ENCODE results near the gene NUP210L. TPM values are rescaled to one million over a fixed set of nuclear protein-coding genes. Genes with fewer than 3 reads are reported as not detected.
"Not testable (repeated sequence)": the region's sequence is repeated elsewhere in the genome, so short reads cannot be mapped to it uniquely, and the experiment has no call there.

The NUP210L gene
- total RNA-seq, 1 donor from 2014 or later, result 0.15 TPM

DNA sequence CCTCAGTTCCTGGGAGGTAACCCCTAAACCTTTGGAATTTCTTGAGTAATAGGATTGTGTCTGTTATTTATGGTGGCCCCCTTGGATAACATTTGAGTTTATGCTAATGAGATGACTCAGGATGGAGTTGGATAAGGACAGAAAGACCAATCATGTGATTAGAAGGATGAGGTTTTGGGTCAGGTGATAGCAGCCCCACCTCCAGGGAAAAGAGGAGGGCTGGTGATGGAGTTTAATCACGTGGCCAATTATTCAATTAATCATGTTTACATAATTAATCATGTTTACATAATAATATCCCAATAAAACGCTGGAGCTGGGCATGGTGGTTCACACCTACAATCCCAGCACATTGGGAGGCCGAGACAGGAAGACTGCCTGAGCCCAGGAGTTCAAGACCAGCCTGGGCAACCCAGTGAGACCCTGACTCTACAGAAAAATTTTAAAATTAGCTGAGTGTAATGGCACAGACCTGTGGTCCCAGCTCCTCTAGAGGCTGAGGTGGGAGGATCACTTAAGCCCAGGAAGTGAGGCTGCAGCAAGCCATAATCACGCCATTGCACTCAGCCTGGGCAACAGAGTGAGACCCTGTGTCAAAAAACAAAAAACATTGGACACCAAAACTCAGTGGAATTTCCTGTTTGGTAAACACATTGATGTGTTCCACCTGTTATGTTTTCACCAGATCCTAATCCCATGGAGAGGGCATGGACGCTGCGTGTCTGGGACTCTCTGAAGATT lies 73.3 kb downstream of the NUP210L start:
- Mint-ChIP-seq H3K4me3 (ENCODE audit: unreplicated experiment) (no peak overlapping the region), H3K27me3 (ENCODE audit: unreplicated experiment) (no peaks in the 10 kb centered on the region), H3K27ac (ENCODE audit: unreplicated experiment) (no peak overlapping the region), H3K4me1 (ENCODE audit: unreplicated experiment) (no peaks in the 10 kb centered on the region), H3K9me3 (ENCODE audit: unreplicated experiment) (no peaks in the 10 kb centered on the region), H3K36me3 (ENCODE audit: low read depth, unreplicated experiment) (no peaks in the 10 kb centered on the region)
- TF ChIP-seq, protein P1, sequence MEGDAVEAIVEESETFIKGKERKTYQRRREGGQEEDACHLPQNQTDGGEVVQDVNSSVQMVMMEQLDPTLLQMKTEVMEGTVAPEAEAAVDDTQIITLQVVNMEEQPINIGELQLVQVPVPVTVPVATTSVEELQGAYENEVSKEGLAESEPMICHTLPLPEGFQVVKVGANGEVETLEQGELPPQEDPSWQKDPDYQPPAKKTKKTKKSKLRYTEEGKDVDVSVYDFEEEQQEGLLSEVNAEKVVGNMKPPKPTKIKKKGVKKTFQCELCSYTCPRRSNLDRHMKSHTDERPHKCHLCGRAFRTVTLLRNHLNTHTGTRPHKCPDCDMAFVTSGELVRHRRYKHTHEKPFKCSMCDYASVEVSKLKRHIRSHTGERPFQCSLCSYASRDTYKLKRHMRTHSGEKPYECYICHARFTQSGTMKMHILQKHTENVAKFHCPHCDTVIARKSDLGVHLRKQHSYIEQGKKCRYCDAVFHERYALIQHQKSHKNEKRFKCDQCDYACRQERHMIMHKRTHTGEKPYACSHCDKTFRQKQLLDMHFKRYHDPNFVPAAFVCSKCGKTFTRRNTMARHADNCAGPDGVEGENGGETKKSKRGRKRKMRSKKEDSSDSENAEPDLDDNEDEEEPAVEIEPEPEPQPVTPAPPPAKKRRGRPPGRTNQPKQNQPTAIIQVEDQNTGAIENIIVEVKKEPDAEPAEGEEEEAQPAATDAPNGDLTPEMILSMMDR (IDR thresholded peaks at IDR 0.05; ENCODE audit: unreplicated experiment), result no peak
- DNase-seq (ENCODE audit: low spot score), result no peak

GRCh38 chr1:154076413-154076812 lies 78.5 kb downstream of the NUP210L start:
- no peak overlapping the region for H3K27ac Mint-ChIP-seq (ENCODE audit: unreplicated experiment)

GRCh38 chr1:154075746-154076145 lies 79.1 kb downstream of the NUP210L start:
- Mint-ChIP-seq H3K27me3 (ENCODE audit: unreplicated experiment) (no peaks in the 10 kb centered on the region), H3K4me3 (ENCODE audit: unreplicated experiment) (no peak overlapping the region), H3K36me3 (ENCODE audit: low read depth, unreplicated experiment) (no peaks in the 10 kb centered on the region), H3K4me1 (ENCODE audit: unreplicated experiment) (no peaks in the 10 kb centered on the region), H3K9me3 (ENCODE audit: unreplicated experiment) (no peaks in the 10 kb centered on the region), H3K27ac (ENCODE audit: unreplicated experiment) (no peak overlapping the region)
- no peak for DNase-seq (ENCODE audit: low spot score)
- TF ChIP-seq, protein P1 (IDR thresholded peaks at IDR 0.05; ENCODE audit: unreplicated experiment), result no peak

More at GRCh38 chr1:154076413-154076812, 78.5 kb downstream of the NUP210L start:
- no peaks in the 10 kb centered on the region for H3K36me3 Mint-ChIP-seq (ENCODE audit: low read depth, unreplicated experiment)
- H3K9me3 Mint-ChIP-seq (ENCODE audit: unreplicated experiment), result no peaks in the 10 kb centered on the region
- DNase-seq (ENCODE audit: low spot score), result no peak
- TF ChIP-seq, protein P1 (IDR thresholded peaks at IDR 0.05; ENCODE audit: unreplicated experiment), result no peak
- no peaks in the 10 kb centered on the region for H3K4me1 Mint-ChIP-seq (ENCODE audit: unreplicated experiment)
- no peak overlapping the region for H3K4me3 Mint-ChIP-seq (ENCODE audit: unreplicated experiment)
- H3K27me3 Mint-ChIP-seq (ENCODE audit: unreplicated experiment), result no peaks in the 10 kb centered on the region

DNA sequence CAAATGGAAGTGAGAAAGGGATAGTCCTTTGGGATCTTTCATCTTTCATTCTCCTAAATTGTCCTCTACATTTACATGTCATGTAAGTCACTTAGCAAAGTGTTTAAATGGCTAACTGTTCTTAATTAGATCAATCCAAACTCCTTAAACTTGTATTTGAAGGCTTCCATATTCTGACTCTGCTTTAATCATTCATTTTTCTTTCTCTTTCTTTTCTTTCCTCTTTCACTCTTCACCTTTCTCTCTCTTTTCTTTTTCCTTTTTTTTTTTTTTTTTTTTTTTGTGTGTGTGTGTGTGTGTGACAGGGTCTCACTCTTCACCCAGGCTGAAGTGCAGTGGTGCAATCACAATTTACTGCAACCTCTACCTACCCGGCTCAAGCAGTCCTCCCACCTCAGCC lies 92.6 kb downstream of the NUP210L start:
- no peak for DNase-seq (ENCODE audit: low spot score)
- H3K27ac Mint-ChIP-seq (ENCODE audit: unreplicated experiment), result no peak overlapping the region
- peaks cover 5% of the 10 kb centered on the region for H3K27me3 Mint-ChIP-seq (ENCODE audit: unreplicated experiment)
- TF ChIP-seq, protein P1 (IDR thresholded peaks at IDR 0.05; ENCODE audit: unreplicated experiment), result no peak
- no peak overlapping the region for H3K4me3 Mint-ChIP-seq (ENCODE audit: unreplicated experiment)
- H3K4me1 Mint-ChIP-seq (ENCODE audit: unreplicated experiment), result no peaks in the 10 kb centered on the region
- H3K36me3 Mint-ChIP-seq (ENCODE audit: low read depth, unreplicated experiment), result no peaks in the 10 kb centered on the region
- H3K9me3 Mint-ChIP-seq (ENCODE audit: unreplicated experiment), result no peaks in the 10 kb centered on the region

GRCh38 chr1:154047436-154047835 lies 107.4 kb downstream of the NUP210L start:
- not testable (repeated sequence) for H3K36me3 Mint-ChIP-seq (ENCODE audit: low read depth, unreplicated experiment); H3K4me3 Mint-ChIP-seq (ENCODE audit: unreplicated experiment); H3K9me3 Mint-ChIP-seq (ENCODE audit: unreplicated experiment); H3K27me3 Mint-ChIP-seq (ENCODE audit: unreplicated experiment); H3K27ac Mint-ChIP-seq (ENCODE audit: unreplicated experiment); DNase-seq (ENCODE audit: low spot score); H3K4me1 Mint-ChIP-seq (ENCODE audit: unreplicated experiment)

DNA sequence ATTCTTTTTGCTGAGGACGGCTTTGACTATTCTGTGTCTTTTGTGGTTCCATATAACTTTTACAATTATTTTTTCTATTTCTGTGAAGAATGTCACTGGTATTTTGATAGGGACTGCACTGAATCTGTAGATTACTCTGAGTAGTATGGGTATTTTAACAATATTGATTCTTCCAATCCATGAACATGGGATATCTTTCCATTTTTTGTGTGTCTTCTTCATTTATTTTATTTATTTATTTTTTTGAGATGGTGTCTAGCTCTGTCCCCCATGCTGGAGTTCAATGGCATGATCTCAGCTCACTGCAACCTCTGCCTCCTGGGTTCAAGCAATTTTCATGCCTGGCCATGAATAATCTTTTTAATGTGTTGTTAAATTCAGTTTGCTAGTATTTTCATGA lies 121.2 kb downstream of the NUP210L start:
- not testable (repeated sequence) for DNase-seq (ENCODE audit: low spot score); H3K27me3 Mint-ChIP-seq (ENCODE audit: unreplicated experiment); H3K4me3 Mint-ChIP-seq (ENCODE audit: unreplicated experiment); H3K4me1 Mint-ChIP-seq (ENCODE audit: unreplicated experiment); H3K27ac Mint-ChIP-seq (ENCODE audit: unreplicated experiment); H3K9me3 Mint-ChIP-seq (ENCODE audit: unreplicated experiment); H3K36me3 Mint-ChIP-seq (ENCODE audit: low read depth, unreplicated experiment)
